Pons (tissue), 1 donor: ENCODE results near the gene IFNG.
"Not testable (repeated sequence)": the region's sequence is repeated elsewhere in the genome, so short reads cannot be mapped to it uniquely, and the experiment has no call there.

Experiments used
- DNase-seq: peaks from one replicate; pipeline ENCODE4 v3.0.0-alpha.2; 2016; ENCODE audit warnings: low spot score

The IFNG gene

DNA sequence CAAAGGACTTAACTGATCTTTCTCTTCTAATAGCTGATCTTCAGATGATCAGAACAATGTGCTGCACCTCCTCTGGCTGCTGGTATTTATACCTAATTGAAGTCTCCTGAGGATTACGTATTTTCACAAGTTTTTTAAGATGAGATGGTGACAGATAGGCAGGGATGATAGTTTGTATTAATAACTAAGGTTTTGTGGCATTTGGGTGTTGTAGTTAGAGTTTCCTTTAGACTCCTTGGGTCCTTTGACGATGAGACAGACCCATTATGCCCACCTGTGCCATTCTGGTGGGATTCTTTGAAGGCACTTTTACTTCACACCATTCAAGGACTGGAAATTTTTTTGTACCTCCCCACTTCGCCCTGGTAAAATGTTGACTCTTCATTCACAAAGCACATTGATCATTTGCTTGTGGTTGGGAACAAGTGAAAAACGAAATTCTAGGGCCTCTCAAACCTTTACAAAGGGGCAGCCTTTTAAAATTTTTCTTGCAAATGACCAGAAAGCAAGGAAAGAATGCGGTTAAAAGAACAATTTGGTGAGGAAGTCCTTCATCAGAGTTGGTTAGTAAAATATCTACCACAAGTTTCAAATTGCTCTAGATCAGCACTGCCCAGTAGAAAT, at the start of gene IFNG:
Gene IFNG, minus strand, starts transcription at position 60 of the 624 bp plus-strand sequence. CDS start 125 bp downstream, outside the sequence.
- no peak for DNase-seq

GRCh38 chr12:68209048-68209728, 49.6 kb upstream of the IFNG start:
- not testable (repeated sequence) for DNase-seq

- no peak for DNase-seq
Measured at GRCh38 chr12:68207276-68207675, 47.7 kb upstream of the IFNG start.

GRCh38 chr12:68206446-68206845, 46.9 kb upstream of the IFNG start:
- no peak for DNase-seq

DNA sequence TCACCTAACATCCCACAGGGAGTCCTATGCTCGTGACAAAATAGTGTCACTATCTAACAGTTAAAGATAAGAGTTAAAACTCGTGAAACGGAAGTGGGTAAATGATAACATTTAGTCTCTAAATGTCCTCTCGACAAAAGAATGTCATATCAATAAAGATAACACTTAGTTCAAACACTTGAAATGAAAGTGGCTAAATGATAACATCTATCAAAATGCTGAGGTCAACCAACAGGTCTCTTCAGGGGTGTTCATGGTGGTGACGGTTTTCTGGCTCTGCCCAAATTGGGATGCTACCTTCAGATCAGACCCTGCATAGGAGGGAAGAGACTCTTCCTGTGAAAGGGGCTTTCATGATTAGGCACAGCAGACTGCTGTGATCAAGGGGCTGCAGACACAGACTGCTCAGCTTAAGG, 43.9 kb upstream of the IFNG start:
- no peak for DNase-seq

DNA sequence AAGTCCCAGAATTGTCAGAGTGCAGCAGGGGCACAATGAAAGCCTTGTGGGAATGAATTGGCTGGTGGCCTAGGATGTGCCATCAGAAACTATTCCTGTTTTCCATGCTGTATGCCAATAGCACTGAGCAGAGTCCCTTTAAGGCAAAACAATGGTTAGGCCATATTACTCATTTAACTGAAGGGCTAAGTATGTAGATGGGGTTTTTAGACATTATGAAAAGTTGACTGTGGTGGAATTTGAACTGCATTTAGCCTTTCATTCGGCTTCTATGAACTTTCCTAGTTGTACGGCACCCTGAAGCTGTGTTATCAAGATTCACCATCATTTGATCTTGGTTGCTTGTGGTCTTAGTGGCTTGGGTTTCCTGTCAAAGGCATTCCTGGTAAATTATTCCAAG, 41.3 kb upstream of the IFNG start:
- no peak for DNase-seq

DNA sequence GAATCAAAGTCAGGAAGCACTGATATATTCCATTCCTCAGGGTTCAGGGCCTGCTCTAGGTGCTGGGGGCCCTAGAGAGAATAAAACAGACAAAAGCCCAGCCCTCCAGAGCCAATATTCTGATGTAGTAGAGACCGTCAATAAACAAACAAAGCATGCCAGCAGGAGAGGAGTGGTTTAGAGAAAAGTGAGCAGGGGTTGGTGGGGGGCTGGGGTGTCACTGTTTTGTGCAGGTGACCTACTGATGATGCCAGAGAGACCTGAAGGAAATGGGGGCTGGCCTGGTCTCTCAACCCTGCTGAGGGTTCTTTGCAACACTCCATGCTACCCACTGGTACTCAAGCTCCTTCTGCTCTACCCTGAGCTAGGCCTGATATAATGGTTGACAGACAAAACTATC, 39.6 kb upstream of the IFNG start:
- DNase-seq: no peak

DNA sequence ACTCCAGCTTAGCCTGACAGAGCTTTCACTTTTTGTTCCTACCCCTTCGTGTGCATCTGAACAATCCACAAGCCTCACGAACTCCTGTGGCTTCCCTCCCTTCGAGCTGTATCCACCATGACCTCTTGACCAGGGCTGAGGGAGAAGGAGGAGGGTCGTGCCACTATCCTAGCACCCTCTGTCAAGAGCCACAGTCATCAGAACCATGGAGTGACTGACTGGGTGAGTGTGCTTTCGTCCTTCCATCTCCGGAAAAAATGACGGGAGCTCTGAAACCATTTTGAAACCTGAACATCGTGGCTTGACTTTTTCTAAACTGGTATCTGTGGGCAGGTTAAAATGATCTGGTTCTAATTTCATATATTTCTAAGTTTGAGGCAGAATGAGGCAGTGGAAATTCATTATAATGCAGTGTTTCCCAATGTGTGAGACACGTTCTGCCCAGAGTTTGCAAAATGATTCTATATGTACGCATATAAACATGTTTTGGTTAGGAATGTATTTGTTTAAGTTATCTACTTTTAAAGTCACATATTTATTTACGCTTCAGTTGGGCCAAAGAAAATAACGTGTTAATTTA, 39.1 kb upstream of the IFNG start:
- DNase-seq: no peak

GRCh38 chr12:68190301-68190700, 30.8 kb upstream of the IFNG start:
- no peak for DNase-seq

GRCh38 chr12:68189821-68190242, 30.3 kb upstream of the IFNG start:
- no peak for DNase-seq

DNA sequence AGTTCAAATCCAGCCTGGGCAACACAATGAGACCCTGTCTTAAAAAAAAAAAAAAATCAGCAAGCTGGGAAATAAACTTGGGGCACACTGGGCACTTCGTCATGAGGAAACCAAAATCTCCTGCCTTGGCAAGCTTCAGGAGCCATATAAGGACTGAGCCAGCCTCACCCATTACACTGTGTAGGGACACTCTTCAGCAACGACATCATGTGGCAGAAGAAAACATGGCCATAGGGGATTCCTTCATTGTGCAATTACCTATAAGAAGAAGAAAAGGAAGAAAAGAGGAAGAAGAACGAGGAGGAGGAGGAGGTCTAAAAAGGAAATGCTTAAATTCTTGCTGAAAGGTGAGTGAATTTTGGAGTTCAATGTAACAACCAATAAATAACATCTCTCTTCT, 26.1 kb upstream of the IFNG start:
- no peak for DNase-seq

GRCh38 chr12:68180792-68181744, 21.5 kb upstream of the IFNG start:
- DNase-seq: no peak

DNA sequence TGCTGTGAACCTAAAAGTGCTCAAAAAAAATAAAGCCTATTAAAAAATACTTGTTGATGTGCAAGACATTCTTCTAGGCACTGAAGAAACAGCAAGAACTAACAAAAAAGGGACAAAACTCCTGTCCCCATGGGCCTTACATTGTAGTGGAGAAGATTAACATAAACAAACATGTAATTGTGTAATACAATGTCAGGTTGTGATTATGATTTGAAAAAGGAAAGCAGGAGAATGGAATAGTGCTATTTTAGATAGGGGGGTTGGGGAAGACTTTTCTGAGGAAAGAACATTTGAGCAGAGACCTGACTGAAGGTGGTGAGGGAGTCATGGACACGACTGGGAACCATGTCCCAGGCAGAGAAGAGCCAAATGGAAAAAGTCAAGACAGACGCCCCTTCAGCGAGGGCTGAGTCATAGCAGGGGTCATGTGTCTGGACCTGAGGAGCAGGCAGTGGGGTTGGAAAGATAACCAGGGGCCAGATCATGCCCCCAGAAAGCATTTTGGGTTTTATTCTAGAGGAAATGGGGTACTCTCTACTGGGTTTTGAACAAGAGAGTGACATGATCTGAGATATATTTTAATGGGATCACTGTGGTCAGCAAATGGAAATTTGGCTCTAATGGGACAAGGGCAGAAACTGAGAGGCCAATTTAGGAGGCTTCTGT, 19.4 kb upstream of the IFNG start:
- no peak for DNase-seq

- no peak for DNase-seq
Measured at GRCh38 chr12:68178184-68178583, 18.6 kb upstream of the IFNG start.

- no peak for DNase-seq
Measured at GRCh38 chr12:68177562-68177961, 18.0 kb upstream of the IFNG start.

DNA sequence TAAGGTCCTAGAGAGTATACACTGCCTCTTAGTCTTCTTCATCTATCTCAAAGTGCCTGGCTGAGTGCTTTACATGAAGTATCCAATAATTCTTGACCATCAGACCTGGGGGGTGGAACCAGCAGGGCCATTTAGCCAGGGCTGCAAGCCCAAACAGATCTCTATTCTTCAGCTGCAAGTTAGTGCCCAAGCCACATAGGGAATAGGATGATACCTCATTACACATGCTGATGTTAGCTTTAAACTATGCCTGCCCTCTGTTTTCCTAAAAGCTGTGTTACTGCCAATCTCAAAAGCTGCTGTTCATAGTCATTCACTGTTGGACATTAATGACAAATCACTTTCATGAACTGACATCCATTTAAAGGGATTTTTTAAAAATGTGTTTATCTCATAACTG, 16.7 kb upstream of the IFNG start:
- no peak for DNase-seq

- no peak for DNase-seq
Measured at GRCh38 chr12:68175557-68176061, 16.1 kb upstream of the IFNG start.

DNA sequence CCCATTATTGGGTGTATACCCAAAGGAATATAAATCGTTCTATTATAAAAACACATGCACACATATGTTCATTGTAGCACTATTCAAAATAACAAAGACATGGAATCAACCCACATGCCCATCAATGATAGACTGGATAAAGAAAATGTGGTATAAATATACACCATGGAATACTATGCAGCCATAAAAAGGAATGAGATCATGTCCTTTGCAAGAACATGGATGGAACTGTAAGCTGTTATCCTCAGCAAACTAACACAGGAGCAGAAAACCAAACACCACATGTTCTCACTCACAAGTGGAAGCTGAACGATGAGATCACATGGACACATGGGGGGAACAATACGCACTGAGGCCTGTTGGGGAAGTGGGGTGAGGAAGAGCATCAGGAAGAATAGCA, 15.2 kb upstream of the IFNG start:
- DNase-seq: not testable (repeated sequence)

- no peak for DNase-seq
Measured at GRCh38 chr12:68173792-68174191, 14.3 kb upstream of the IFNG start.

DNA sequence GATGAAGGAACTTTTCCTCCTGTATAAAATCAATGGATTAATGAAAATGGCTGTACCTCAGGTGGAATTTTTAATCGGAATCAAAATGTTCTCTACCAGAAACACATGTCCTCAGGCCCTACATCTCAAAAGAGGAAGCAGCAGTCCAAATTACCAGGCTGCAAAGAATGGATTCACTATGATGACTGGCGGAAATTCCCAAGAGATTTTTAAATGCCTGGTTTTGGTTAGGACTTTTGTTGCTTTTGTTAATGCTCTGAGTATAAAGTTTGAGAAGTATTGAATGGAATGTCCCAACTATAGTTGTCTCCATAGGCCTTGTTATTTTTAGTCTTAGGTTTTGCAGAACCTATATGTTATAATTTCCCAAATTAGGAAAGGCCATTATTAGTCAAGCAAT, 11.2 kb upstream of the IFNG start:
- DNase-seq: no peak

GRCh38 chr12:68169213-68169889, 9.8 kb upstream of the IFNG start:
- no peak for DNase-seq
